SJCRH30 (cell line): ENCODE measurements around the gene SMYD3. TPM values are rescaled to one million over a fixed set of nuclear protein-coding genes. Genes with fewer than 3 reads are reported as not detected.

Experiments
- DNase-seq, 2 experiments: peaks; one replicate each; pipeline ENCODE4 v3.0.0-alpha.2; 2015 to 2020
- H3K27ac ChIP-seq: fragments of 250-450 bp; sonication (Bioruptor Pico); 2 replicates; pipeline ENCODE4 v1.5.1; 2020; ENCODE audit warnings: mild to moderate bottlenecking, moderate library complexity
- H3K27me3 ChIP-seq: fragments of 250-450 bp; sonication (Bioruptor Pico); 2 replicates; pipeline ENCODE4 v1.5.1; 2020; ENCODE audit warnings: mild to moderate bottlenecking, moderate library complexity
- H3K36me3 ChIP-seq: fragments of 250-450 bp; sonication (Bioruptor Pico); 2 replicates; pipeline ENCODE4 v1.5.1; 2020; ENCODE audit warnings: mild to moderate bottlenecking, moderate library complexity
- H3K4me1 ChIP-seq: fragments of 250-450 bp; sonication (Bioruptor Pico); 2 replicates; pipeline ENCODE4 v1.5.1; 2020; ENCODE audit warnings: mild to moderate bottlenecking, moderate library complexity
- H3K4me3 ChIP-seq: fragments of 250-450 bp; sonication (Bioruptor Pico); 2 replicates; pipeline ENCODE4 v1.5.1; 2020; ENCODE audit warnings: mild to moderate bottlenecking, moderate library complexity
- H3K9me3 ChIP-seq: fragments of 250-450 bp; sonication (Bioruptor Pico); replicated peaks from 2 replicates; pipeline ENCODE4 v1.5.1; 2020; ENCODE audit warnings: mild to moderate bottlenecking, moderate library complexity
- total RNA-seq: library from RNA; depleted of rRNA; stranded (reverse); fragments of >200 nt; shearing (Covaris generic); gene quantifications from 2 replicates; pipeline ENCODE4 v1.2.3, GENCODE V29; 2014

Gene SMYD3
- total RNA-seq, 1 experiment from 2014 or later, result 18.1 TPM

GRCh38 chr1:246147524-246148461 is 359.3 kb downstream of the SMYD3 start:
- no peak overlapping the region for H3K4me3 ChIP-seq
- no peaks in the 10 kb centered on the region for H3K36me3 ChIP-seq
- no peaks in the 10 kb centered on the region for H3K27me3 ChIP-seq
- no peak for DNase-seq
- no peak overlapping the region for H3K27ac ChIP-seq
- H3K9me3 ChIP-seq, result no peaks in the 10 kb centered on the region
- no peaks in the 10 kb centered on the region for H3K4me1 ChIP-seq

GRCh38 chr1:246146804-246147523 is 360.1 kb downstream of the SMYD3 start:
- DNase-seq, result no peak
- Histone ChIP-seq H3K27me3 (no peaks in the 10 kb centered on the region), H3K9me3 (no peaks in the 10 kb centered on the region), H3K27ac (no peak overlapping the region), H3K4me1 (no peaks in the 10 kb centered on the region), H3K36me3 (no peaks in the 10 kb centered on the region), H3K4me3 (no peak overlapping the region)

GRCh38 chr1:246145900-246146299 is 361.2 kb downstream of the SMYD3 start:
- H3K4me3 ChIP-seq, result no peak overlapping the region
- no peaks in the 10 kb centered on the region for H3K27me3 ChIP-seq

GRCh38 chr1:246144931-246145330 is 362.1 kb downstream of the SMYD3 start:
- no peak overlapping the region for H3K4me3 ChIP-seq
- H3K27ac ChIP-seq, result no peak overlapping the region
- no peaks in the 10 kb centered on the region for H3K27me3 ChIP-seq
- no peaks in the 10 kb centered on the region for H3K9me3 ChIP-seq
- no peaks in the 10 kb centered on the region for H3K4me1 ChIP-seq
- no peak for DNase-seq
- H3K36me3 ChIP-seq, result no peaks in the 10 kb centered on the region

More at GRCh38 chr1:246145900-246146299, 361.2 kb downstream of the SMYD3 start:
- Histone ChIP-seq H3K27ac (no peak overlapping the region), H3K36me3 (no peaks in the 10 kb centered on the region), H3K4me1 (no peaks in the 10 kb centered on the region), H3K9me3 (no peaks in the 10 kb centered on the region)
- no peak for DNase-seq

GRCh38 chr1:246142320-246142893 is 364.7 kb downstream of the SMYD3 start:
- H3K36me3 ChIP-seq, result no peaks in the 10 kb centered on the region
- H3K4me3 ChIP-seq, result no peak overlapping the region
- peaks cover 3% of the 10 kb centered on the region; the same call in 1 of the 2 replicates for H3K4me1 ChIP-seq
- no peaks in the 10 kb centered on the region for H3K27me3 ChIP-seq
- DNase-seq, result peak in 1 of 2 experiments; percentile 3
- no peaks in the 10 kb centered on the region for H3K9me3 ChIP-seq
- H3K27ac ChIP-seq, result no peak overlapping the region

GRCh38 chr1:246141306-246141705 is 365.8 kb downstream of the SMYD3 start:
- no peak for DNase-seq
- Histone ChIP-seq H3K27me3 (no peaks in the 10 kb centered on the region), H3K9me3 (no peaks in the 10 kb centered on the region), H3K27ac (no peak overlapping the region), H3K4me1 (peaks cover 3% of the 10 kb centered on the region; the same call in 1 of the 2 replicates), H3K36me3 (no peaks in the 10 kb centered on the region), H3K4me3 (no peak overlapping the region)

- H3K9me3 ChIP-seq, result no peaks in the 10 kb centered on the region
- H3K36me3 ChIP-seq, result no peaks in the 10 kb centered on the region
- DNase-seq, result peak in 1 of 2 experiments; percentile 4
- H3K4me1 ChIP-seq, result peaks cover 3% of the 10 kb centered on the region; the same call in 1 of the 2 replicates
- H3K27me3 ChIP-seq, result no peaks in the 10 kb centered on the region
- H3K4me3 ChIP-seq, result no peak overlapping the region
- no peak overlapping the region; the same call in 1 of the 2 replicates for H3K27ac ChIP-seq
These were observed 367.3 kb downstream of the SMYD3 start for GRCh38 chr1:246139745-246140182.

- Histone ChIP-seq H3K36me3 (no peaks in the 10 kb centered on the region), H3K27me3 (no peaks in the 10 kb centered on the region), H3K27ac (no peak overlapping the region), H3K4me1 (peaks cover 3% of the 10 kb centered on the region; the same call in 1 of the 2 replicates), H3K9me3 (no peaks in the 10 kb centered on the region), H3K4me3 (no peak overlapping the region)
- no peak for DNase-seq
These were observed 368.3 kb downstream of the SMYD3 start for GRCh38 chr1:246138781-246139180.

- H3K9me3 ChIP-seq, result no peaks in the 10 kb centered on the region
- H3K27me3 ChIP-seq, result no peaks in the 10 kb centered on the region
- no peak for DNase-seq
- H3K4me3 ChIP-seq, result no peak overlapping the region
- no peaks in the 10 kb centered on the region for H3K36me3 ChIP-seq
- peaks cover 3% of the 10 kb centered on the region; the same call in 1 of the 2 replicates for H3K4me1 ChIP-seq
- H3K27ac ChIP-seq, result no peak overlapping the region
These were observed 370.6 kb downstream of the SMYD3 start for GRCh38 chr1:246136477-246136876.

GRCh38 chr1:246134789-246135188 is 372.3 kb downstream of the SMYD3 start:
- no peak for DNase-seq
- Histone ChIP-seq H3K27ac (no peak overlapping the region), H3K27me3 (no peaks in the 10 kb centered on the region), H3K4me1 (peaks cover 3% of the 10 kb centered on the region; the same call in 1 of the 2 replicates), H3K9me3 (no peaks in the 10 kb centered on the region), H3K4me3 (no peak overlapping the region), H3K36me3 (no peaks in the 10 kb centered on the region)

- Histone ChIP-seq H3K4me1 (no peaks in the 10 kb centered on the region), H3K27ac (no peak overlapping the region), H3K27me3 (no peaks in the 10 kb centered on the region), H3K4me3 (no peak overlapping the region), H3K36me3 (no peaks in the 10 kb centered on the region), H3K9me3 (no peaks in the 10 kb centered on the region)
- DNase-seq, result no peak
These were observed 376.0 kb downstream of the SMYD3 start for GRCh38 chr1:246131095-246131494.

GRCh38 chr1:246128494-246129069 is 378.5 kb downstream of the SMYD3 start:
- Histone ChIP-seq H3K4me1 (no peaks in the 10 kb centered on the region), H3K9me3 (no peaks in the 10 kb centered on the region), H3K4me3 (no peak overlapping the region), H3K27me3 (no peaks in the 10 kb centered on the region), H3K27ac (no peak overlapping the region), H3K36me3 (no peaks in the 10 kb centered on the region)
- no peak for DNase-seq

- H3K4me1 ChIP-seq, result no peaks in the 10 kb centered on the region
- H3K4me3 ChIP-seq, result no peak overlapping the region
- H3K9me3 ChIP-seq, result no peaks in the 10 kb centered on the region
- no peak overlapping the region for H3K27ac ChIP-seq
- no peaks in the 10 kb centered on the region for H3K36me3 ChIP-seq
- DNase-seq, result no peak
- H3K27me3 ChIP-seq, result no peaks in the 10 kb centered on the region
These were observed 380.5 kb downstream of the SMYD3 start for GRCh38 chr1:246126580-246126979.

- Histone ChIP-seq H3K4me1 (no peaks in the 10 kb centered on the region), H3K27me3 (no peaks in the 10 kb centered on the region), H3K9me3 (no peaks in the 10 kb centered on the region), H3K27ac (no peak overlapping the region), H3K4me3 (no peak overlapping the region), H3K36me3 (no peaks in the 10 kb centered on the region)
- no peak for DNase-seq
These were observed 385.0 kb downstream of the SMYD3 start for GRCh38 chr1:246122071-246122470.
